ENCODE data around the gene KCTD19.

The KCTD19 gene

DNA sequence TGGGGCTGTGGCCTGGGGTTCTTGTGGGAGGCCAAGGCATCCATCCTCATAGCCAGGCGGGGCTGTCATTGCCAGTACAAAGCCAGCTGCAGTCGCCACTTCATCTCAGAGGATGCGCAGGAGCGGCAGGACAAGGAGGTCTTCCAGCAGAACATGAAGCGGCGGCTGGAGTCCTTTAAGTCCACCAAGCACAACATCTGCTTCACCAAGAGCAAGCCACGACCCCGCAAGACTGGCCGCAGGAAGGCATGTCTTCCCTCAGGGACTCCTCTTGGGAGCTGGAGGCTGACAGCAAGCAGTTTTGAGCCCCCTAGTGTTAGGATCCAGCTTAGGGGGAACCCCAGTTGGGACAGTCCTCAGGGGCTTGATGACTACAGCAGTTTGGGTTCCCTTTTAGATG is 62.3 kb downstream of the KCTD19 start:
- peaks cover 6% of the 10 kb centered on the region for H3K36me3 Mint-ChIP-seq
- DNase-seq (ENCODE audit: low spot score in 2 of 2) (no peak), ATAC-seq (no peak)
- H3K4me3 Mint-ChIP-seq, result no peak overlapping the region
- H3K9me3 Mint-ChIP-seq, result no peaks in the 10 kb centered on the region
- H3K27ac Mint-ChIP-seq, result no peak overlapping the region
- H3K4me1 Mint-ChIP-seq, result peaks cover 9% of the 10 kb centered on the region

DNA sequence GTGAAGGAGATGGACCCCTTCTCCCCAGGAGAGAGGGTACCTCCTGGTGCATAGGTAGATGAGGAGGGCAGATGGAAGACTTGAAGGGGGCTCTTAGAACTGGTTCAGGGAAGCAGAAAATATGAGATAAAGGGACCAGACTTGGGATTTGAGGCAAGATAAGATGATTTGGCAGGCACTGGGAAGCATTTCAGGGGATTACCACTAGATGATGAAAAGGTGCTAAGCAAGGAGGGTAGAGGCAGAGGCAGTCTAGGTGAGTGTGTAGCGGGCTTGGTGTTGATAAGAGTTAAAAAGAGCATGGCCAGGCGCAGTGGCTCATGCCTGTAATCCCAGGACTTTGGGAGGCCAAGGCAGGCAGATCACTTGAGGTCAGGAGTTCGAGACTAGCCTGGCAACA is 63.3 kb downstream of the KCTD19 start:
- H3K36me3 Mint-ChIP-seq, result peaks cover 6% of the 10 kb centered on the region
- DNase-seq (ENCODE audit: low spot score in 2 of 2), result no peak
- no peak overlapping the region for H3K27ac Mint-ChIP-seq
- H3K9me3 Mint-ChIP-seq, result no peaks in the 10 kb centered on the region
- H3K4me3 Mint-ChIP-seq, result no peak overlapping the region
- peaks cover 9% of the 10 kb centered on the region for H3K4me1 Mint-ChIP-seq
- no peak for ATAC-seq

DNA sequence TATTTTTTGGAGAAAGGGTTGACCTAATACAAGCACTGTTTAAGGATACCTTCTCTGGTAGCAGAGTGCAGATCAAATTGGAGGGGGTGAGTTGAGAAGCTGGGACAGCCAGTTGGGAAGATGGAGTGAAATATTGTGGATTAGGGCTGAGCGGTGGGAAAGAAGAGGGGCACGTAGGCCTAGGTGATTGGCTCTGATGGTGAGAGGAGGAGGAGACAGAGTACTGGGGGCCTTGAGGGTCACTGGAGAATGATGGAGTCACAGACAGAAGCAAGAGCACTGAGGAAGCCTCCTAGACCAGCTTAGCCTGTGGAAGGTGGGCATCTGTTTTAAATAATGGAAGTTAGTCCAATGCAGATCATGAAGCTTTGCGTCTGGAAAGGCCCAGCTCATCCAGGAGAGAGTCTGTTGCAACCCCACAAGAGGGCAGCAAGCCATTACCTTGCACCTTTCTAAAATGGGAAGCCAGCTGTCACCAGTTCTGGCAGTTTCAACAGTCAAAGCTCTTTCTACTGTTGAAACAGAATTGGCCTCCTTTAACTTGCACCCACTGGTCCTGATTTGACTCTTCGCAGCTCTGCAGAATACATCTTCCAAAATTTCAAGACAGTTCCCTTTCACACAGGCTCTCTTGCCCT is 66.0 kb downstream of the KCTD19 start:
- no peak for DNase-seq (ENCODE audit: low spot score in 2 of 2)
- H3K36me3 Mint-ChIP-seq, result peaks cover 6% of the 10 kb centered on the region
- no peak overlapping the region for H3K27ac Mint-ChIP-seq
- H3K4me1 Mint-ChIP-seq, result peaks cover 9% of the 10 kb centered on the region
- ATAC-seq, result peak; percentile 72
- no peaks in the 10 kb centered on the region for H3K9me3 Mint-ChIP-seq
- H3K4me3 Mint-ChIP-seq, result no peak overlapping the region

DNA sequence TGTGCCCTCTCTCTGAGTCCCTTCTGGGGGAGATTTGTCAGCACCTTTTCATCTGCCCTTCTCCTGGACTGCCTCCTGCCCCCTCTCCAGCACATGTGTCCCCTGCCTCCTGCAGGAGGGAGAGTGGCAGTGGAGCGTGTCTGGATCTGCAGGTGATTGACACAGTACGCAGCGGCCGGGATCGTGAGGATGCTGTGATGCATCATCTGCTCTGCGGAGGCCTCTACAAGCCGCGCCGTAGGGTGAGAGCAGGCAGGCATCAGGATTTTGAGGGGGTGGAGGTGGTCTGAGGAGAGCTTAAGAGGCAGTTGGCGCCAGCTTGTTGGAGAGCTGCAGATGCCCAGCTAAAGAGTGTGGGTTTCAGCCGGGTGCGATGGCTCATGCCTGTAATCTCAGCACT is 66.8 kb downstream of the KCTD19 start:
- no peak for ATAC-seq

DNA sequence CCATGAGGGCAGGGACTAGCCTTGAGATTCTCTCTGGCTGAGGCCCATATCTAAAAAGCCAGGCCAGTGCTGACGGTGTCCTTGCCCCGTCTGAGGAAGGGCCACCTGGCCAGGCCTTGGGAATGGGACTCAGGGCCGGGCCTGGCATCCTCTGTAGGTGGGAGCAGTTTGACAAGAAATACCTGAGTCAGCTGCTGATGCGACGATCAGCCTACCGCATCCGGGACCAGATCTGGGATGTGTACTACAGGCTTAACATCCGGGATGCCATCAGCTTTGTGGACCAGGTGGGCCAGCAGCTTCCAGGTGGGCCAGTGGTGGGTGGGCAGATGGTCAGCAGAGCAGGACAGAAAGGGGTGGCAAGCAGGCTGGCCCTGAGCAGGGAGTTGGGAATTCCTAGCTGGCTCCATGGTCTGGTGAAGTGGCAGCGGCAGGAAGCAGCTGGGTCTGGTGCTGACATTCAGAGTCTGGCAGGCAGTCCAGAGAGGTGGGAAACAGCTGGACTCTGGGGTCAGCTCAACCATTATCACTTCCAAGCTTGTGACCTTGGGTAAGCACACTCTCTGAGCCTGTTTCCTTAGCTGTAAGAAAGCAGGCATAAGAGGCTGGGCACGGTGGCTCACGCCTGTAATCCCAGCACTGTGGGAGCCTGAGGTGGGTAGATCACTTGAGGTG is 68.2 kb downstream of the KCTD19 start:
- Mint-ChIP-seq H3K4me3 (no peak overlapping the region), H3K27ac (peak overlapping the region; percentile 2), H3K9me3 (no peaks in the 10 kb centered on the region), H3K36me3 (peaks cover 6% of the 10 kb centered on the region), H3K4me1 (peaks cover 9% of the 10 kb centered on the region)
- no peak for ATAC-seq
- no peak for DNase-seq (ENCODE audit: low spot score in 2 of 2)

More for the DNA sequence above, 66.8 kb downstream of the KCTD19 start:
- Mint-ChIP-seq H3K9me3 (no peaks in the 10 kb centered on the region), H3K36me3 (peaks cover 6% of the 10 kb centered on the region), H3K4me3 (no peak overlapping the region), H3K4me1 (peaks cover 9% of the 10 kb centered on the region), H3K27ac (no peak overlapping the region)
- DNase-seq (ENCODE audit: low spot score in 2 of 2), result no peak

DNA sequence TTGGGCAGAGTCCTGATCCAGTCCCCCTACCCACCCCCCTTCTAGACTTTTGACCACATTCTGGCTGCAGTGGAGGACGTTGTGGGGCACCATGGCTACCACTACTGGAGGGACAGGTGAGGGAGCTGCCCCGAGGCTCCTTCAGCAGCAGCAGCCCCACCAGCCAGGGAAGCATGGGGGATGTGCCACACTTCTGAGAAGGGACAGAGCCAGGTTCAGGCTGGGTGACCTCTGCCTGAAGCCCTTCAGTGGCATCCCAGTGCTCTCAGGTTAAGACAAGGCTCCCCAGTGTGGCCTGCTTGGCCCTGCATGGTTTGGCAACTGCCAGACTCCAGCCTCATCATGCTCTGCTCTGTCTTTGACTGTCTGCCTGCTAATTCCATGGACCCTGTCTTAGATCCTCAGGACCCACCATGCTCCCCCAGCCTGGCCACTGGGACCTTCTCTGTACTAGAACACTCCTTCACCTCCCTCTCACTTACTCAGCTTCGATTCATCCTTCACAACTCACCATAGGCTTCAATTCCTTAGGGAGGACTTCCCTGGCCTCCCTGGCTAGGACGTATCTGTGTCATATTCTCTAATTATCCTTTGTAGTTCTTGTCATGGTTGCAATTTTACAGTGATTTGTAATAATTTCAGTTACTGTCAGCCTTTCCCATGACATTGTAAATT is 68.9 kb downstream of the KCTD19 start:
- peaks cover 6% of the 10 kb centered on the region for H3K36me3 Mint-ChIP-seq
- peak overlapping the region; percentile 2 for H3K27ac Mint-ChIP-seq
- no peaks in the 10 kb centered on the region for H3K9me3 Mint-ChIP-seq
- no peak for ATAC-seq
- no peak for DNase-seq (ENCODE audit: low spot score in 2 of 2)
- no peak overlapping the region for H3K4me3 Mint-ChIP-seq
- H3K4me1 Mint-ChIP-seq, result peaks cover 9% of the 10 kb centered on the region

DNA sequence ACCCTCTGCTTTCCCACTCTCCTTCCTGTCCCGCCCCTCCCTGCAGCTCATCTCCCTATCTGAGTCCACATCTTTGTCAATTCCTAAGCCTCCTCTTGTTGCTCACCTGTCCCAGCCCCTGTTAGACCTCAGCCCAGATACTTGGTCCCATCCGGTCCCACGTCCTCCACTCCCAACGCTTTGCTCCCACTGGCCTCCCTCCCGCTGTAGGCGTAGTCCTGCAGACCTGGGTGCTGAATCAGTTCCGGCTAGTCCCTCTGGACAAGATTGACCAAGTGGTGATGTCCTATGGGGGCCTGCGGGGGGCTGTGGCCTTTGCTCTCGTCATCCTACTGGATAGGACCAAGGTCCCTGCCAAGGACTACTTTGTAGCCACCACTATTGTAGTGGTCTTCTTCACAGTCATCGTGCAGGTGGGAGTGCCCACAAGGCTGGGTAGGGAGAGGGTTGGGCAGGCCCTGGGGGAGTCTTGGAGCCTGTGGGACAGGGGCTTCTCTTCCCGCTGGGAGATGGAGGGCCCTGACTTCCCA is 69.8 kb downstream of the KCTD19 start:
- Mint-ChIP-seq H3K4me3 (no peak overlapping the region), H3K36me3 (peaks cover 6% of the 10 kb centered on the region), H3K4me1 (peaks cover 9% of the 10 kb centered on the region), H3K27ac (no peak overlapping the region), H3K9me3 (no peaks in the 10 kb centered on the region)
- ATAC-seq (no peak), DNase-seq (ENCODE audit: low spot score in 2 of 2) (no peak)

DNA sequence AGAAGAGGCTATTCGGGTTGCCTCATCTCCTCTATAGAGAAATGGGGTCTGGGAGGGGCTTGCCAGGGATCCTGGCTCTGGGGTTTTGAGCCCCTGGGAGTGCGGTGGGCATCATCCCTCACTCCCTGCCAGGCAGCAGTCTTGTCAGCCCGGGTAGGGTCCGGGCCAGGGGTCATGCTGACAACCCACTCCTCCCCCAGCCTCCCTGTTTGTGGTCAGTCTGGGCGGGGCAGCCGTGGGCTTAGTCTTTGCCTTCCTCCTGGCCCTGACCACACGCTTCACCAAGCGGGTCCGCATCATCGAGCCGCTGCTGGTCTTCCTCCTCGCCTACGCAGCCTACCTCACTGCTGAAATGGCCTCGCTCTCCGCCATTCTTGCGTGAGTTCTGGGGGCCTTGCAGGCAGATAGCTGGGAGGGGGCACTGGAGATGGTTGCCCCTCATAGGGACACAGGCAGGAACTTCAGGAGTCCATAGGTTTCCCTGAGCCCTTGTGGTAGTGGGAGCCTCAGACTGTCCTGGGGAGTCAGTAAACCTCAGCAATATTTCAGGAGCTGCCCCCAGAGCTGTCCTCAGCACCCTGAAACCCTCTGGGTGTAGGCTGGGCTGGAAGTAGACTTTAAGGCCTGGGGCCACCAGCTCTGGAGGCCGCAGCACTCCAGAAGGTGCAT is 70.9 kb downstream of the KCTD19 start:
- Mint-ChIP-seq H3K36me3 (peaks cover 6% of the 10 kb centered on the region), H3K4me3 (no peak overlapping the region), H3K27ac (no peak overlapping the region), H3K4me1 (peaks cover 6% of the 10 kb centered on the region), H3K9me3 (no peaks in the 10 kb centered on the region)
- DNase-seq (ENCODE audit: low spot score in 2 of 2), result no peak
- ATAC-seq, result no peak

DNA sequence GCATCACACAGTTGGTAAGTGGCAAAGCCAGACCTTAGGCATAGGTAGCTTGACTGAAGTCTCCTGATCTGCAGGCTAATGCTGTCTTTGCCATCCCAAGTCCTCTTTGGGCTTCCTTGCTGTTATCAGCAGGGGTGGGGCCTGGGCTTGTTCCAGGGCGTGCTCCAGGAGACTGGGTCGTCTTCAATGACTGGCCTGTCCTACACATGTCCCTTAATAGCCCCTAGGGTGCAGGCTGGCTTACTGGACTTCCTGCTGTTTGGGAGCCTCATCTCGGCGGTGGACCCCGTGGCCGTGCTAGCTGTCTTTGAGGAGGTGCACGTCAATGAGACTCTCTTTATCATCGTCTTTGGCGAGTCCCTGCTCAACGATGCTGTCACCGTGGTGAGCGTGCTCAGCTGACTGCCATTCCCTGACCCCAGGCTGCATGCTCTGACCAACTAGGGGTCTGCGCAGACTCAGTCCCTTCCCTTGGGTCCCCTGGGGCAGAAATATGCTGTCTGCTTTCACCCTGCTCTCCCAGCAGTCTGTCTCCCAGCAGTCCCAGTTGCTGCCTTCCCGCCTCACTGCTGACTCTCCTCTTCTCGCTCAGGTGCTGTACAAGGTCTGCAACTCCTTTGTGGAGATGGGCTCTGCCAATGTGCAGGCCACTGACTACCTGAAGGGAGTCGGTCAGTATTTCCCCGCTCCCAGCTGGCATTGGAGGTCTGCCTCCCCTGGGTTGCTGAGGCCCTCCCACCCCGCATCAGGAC is 71.6 kb downstream of the KCTD19 start:
- no peak for ATAC-seq
- DNase-seq (ENCODE audit: low spot score in 2 of 2), result no peak

DNA sequence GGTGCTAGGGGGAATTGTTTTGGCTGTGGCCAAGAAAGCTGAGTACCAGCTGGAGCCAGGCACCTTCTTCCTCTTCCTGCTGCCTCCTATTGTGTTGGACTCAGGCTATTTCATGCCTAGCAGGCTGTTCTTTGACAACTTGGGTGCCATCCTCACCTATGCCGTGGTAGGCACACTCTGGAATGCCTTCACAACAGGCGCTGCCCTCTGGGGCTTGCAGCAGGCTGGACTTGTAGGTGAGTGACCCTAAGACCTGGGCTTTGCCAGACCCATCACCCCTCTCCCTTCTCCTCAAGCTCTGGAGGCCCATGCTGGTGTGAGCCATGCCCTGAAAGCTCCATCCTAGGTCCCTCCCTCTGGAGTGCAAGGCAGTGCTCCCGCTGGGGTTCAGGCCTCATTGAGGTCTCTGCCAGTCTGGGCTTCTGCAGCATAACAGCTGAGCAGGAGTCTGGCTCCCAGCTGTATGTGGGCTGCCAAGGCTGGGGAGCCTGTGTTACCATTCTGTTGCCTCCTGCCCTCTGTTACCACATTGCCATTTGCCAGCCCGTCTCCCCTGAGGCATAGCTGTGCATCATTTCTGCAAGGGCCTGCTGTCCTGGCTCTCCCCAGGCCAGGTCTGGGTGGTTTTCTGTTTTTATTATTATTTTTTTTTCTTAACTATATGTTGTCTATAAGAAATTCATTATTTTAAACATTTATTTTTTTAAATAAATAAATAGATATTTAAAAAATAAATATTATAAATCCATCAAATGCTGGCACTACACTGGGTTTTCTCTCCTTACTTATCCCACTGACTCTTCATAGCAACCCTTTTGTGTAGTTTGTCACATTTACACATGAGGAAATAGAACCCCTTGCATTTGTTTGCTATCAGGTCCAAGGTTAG is 73.7 kb downstream of the KCTD19 start:
- no peak for DNase-seq (ENCODE audit: low spot score in 2 of 2)
- peaks cover 21% of the 10 kb centered on the region for H3K4me1 Mint-ChIP-seq
- no peak overlapping the region for H3K4me3 Mint-ChIP-seq

More for the DNA sequence above, 71.6 kb downstream of the KCTD19 start:
- H3K4me3 Mint-ChIP-seq, result no peak overlapping the region
- H3K27ac Mint-ChIP-seq, result no peak overlapping the region
- H3K4me1 Mint-ChIP-seq, result peaks cover 4% of the 10 kb centered on the region
- peaks cover 6% of the 10 kb centered on the region for H3K36me3 Mint-ChIP-seq
- no peaks in the 10 kb centered on the region for H3K9me3 Mint-ChIP-seq

DNA sequence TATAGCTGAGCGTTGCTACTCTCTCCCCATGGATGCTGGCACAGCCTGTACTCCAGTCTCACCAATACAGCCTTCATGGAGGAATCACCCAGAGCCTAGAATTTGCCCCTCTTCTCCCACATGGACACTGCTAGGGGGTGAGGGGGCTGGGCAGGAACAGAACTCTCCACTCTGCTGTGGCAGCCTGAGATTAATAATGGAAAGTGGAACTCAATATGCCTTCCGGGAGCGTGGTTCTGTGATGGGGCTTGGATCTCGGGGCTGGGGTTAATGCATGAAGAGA is 76.6 kb downstream of the KCTD19 start:
- Mint-ChIP-seq H3K36me3 (peaks cover 10% of the 10 kb centered on the region), H3K9me3 (no peaks in the 10 kb centered on the region), H3K4me3 (peak overlapping the region; percentile 86), H3K4me1 (peaks cover 31% of the 10 kb centered on the region), H3K27ac (peak overlapping the region; percentile 96)
- DNase-seq (ENCODE audit: low spot score in 2 of 2) (no peak), ATAC-seq (no peak)

More for the DNA sequence above, 73.7 kb downstream of the KCTD19 start:
- no peaks in the 10 kb centered on the region for H3K9me3 Mint-ChIP-seq
- no peak overlapping the region for H3K27ac Mint-ChIP-seq
- no peak for ATAC-seq
- H3K36me3 Mint-ChIP-seq, result peaks cover under 1% of the 10 kb centered on the region

DNA sequence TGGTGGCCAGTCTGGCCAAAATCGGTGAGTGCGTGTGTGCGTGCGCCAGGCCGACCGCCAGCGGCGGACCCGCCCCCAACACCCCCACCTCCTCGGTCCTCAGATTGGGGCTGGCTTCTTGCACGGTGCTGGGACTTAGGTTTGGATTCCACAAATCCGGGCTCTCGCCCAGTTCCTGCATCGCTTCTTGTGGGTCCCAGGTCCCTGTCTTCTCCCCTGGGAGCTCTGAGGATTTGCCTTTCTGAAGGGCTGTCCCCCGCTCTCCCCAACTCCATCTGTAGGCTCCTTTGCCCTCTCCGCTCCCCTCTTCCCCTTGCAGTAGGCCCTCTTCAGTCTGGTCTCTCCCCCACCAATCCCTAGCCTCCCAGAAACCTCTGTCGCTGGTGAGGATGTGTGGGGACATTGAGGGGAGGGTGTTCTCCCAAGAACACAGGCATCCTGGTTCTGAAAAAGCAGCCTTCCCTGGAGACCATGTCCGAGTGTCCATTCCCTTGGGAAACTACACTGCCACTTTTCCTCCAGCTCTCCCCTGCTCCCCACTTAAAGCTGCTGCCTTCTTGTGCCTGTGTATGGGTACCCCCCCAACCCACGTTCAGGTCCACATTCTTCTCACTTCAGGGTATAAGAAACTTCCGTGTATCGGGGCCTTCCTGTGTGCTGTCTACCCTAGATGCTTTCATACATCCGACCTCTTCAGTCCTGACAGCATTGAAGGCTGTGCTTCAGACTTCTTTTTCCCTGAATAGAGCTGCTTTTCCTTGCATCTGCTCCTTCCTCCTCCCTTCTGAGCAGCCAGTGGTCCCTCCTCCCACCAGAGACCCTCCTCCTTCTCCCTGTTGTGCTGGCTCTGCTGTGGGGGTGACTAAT is 77.1 kb downstream of the KCTD19 start:
- H3K4me3 Mint-ChIP-seq, result peak overlapping the region; percentile 86
- no peaks in the 10 kb centered on the region for H3K9me3 Mint-ChIP-seq
- H3K4me1 Mint-ChIP-seq, result peaks cover 37% of the 10 kb centered on the region
- peaks cover 16% of the 10 kb centered on the region for H3K36me3 Mint-ChIP-seq
- no peak for DNase-seq (ENCODE audit: low spot score in 2 of 2)
- no peak for ATAC-seq
- peak overlapping the region; percentile 96 for H3K27ac Mint-ChIP-seq

DNA sequence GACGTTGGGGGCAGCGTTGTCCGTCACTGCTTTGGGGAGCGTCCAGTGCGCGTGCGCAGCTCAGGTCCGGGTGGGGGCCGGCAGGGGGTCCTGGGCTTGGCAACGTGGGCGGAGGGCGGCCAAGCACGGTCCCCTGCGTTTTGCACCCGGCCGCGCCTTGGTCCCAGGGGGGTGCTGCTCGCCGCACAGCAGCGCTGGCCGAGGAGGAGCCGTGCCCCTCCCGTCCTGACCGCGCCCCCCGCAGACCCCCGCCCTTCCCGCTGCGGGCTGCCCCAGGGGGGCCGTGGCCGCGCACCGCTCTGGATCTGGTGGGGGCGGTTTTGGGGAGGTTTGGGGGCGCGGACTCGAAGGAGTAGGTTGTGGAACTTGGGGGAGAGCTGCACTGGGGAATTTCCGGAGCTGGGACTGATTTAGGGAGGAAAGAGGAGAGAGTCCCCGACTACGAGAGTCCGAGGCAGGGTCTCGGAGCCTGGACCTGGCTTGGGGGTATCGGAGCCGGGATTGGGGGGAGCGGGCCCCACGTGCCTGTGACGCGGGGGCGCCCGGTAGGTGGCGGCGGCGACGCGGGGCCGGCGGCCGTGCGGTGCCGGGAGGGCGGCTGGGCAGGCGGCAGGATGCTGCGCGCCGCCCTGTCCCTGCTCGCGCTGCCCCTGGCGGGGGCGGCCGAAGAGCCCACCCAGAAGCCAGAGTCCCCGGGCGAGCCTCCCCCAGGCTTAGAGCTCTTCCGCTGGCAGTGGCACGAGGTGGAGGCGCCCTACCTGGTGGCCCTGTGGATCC is 78.0 kb downstream of the KCTD19 start, which contains the start of gene SLC9A5:
Gene SLC9A5, plus strand, starts transcription at position 579 of the 777 bp plus-strand sequence. Its CDS starts 36 bp downstream, at position 615.
- peaks cover 19% of the 10 kb centered on the region for H3K36me3 Mint-ChIP-seq
- H3K9me3 Mint-ChIP-seq, result no peaks in the 10 kb centered on the region
- ATAC-seq (no peak), DNase-seq (ENCODE audit: low spot score in 2 of 2) (peak; percentile 36 to 69)
- peak within 1 kb of the TSS; percentile 86 for H3K4me3 Mint-ChIP-seq
- H3K4me1 Mint-ChIP-seq, result peaks cover 44% of the 10 kb centered on the region
- H3K27ac Mint-ChIP-seq, result peak within 1 kb of the TSS; percentile 96

Data from stimulated activated effector memory CD8-positive, alpha-beta T cell treated with anti-CD3 and anti-CD28 coated beads, Interleukin-12 subunit alpha, Interleukin-12 subunit beta, amount 100 ng/mL, for 72 hours (primary cell).